Ecto neural progenitor cell (in vitro differentiated cells): ENCODE measurements around the gene SLC44A2.
A peak's percentile ranks its signal among the peaks of the same experiment; 100 is the strongest.

Experiments used
- DNase-seq: peaks from one replicate; pipeline ENCODE4 v3.0.0-alpha.2; 2018; ENCODE audit warnings: low spot score

The SLC44A2 gene

GRCh38 chr19:10625003-10625761 is at the start of gene SLC44A2:
TSS of gene SLC44A2 (plus strand) at chr19:10625553. CDS start at chr19:10625634, 81 bp downstream.
- DNase-seq: peak; percentile 89

- DNase-seq: no peak
These were observed 47.4 kb upstream of the SLC44A2 start for GRCh38 chr19:10577951-10578350.

- peak; percentile 89 for DNase-seq
These were observed 44.2 kb upstream of the SLC44A2 start for GRCh38 chr19:10580979-10581631.

GRCh38 chr19:10582091-10582490 is 43.3 kb upstream of the SLC44A2 start:
- no peak for DNase-seq

GRCh38 chr19:10583036-10583776 is 42.1 kb upstream of the SLC44A2 start:
- no peak for DNase-seq

GRCh38 chr19:10586396-10586795 is 39.0 kb upstream of the SLC44A2 start:
- no peak for DNase-seq

- DNase-seq: no peak
These were observed 38.1 kb upstream of the SLC44A2 start, which contains the start of gene AP1M2 for GRCh38 chr19:10587022-10587838. TSS of gene AP1M2 (minus strand) at chr19:10587312. CDS start at chr19:10587231, 81 bp downstream.

GRCh38 chr19:10587839-10588150 is 37.6 kb upstream of the SLC44A2 start:
- DNase-seq: no peak

- DNase-seq: no peak
These were observed 32.2 kb upstream of the SLC44A2 start for GRCh38 chr19:10593148-10593547.

- no peak for DNase-seq
These were observed 31.3 kb upstream of the SLC44A2 start for GRCh38 chr19:10593820-10594637.

GRCh38 chr19:10600149-10600548 is 25.2 kb upstream of the SLC44A2 start:
- DNase-seq: no peak

GRCh38 chr19:10601999-10602329 is 23.4 kb upstream of the SLC44A2 start:
- no peak for DNase-seq

- DNase-seq: peak; percentile 91
These were observed 22.8 kb upstream of the SLC44A2 start for GRCh38 chr19:10602330-10603083.

- DNase-seq: no peak
These were observed 22.1 kb upstream of the SLC44A2 start for GRCh38 chr19:10603084-10603872.

GRCh38 chr19:10603873-10604459 is 21.4 kb upstream of the SLC44A2 start:
- DNase-seq: no peak

- DNase-seq: no peak
These were observed 20.8 kb upstream of the SLC44A2 start for GRCh38 chr19:10604460-10604980.

GRCh38 chr19:10611907-10612306 is 13.4 kb upstream of the SLC44A2 start:
- no peak for DNase-seq

GRCh38 chr19:10612499-10613119 is 12.7 kb upstream of the SLC44A2 start:
- no peak for DNase-seq
